Stimulated activated CD8-positive, alpha-beta memory T cell treated with anti-CD3 and anti-CD28 coated beads, Interleukin-12 subunit alpha, Interleukin-12 subunit beta, amount 100 ng/mL, for 24 hours (primary cell): ENCODE measurements around the gene KIF2C.
"Not testable (repeated sequence)": the region's sequence is repeated elsewhere in the genome, so short reads cannot be mapped to it uniquely, and the experiment has no call there.

Source experiments
- DNase-seq: peaks from one replicate; pipeline ENCODE4 v3.0.0-alpha.2; 2020; ENCODE audit errors: extremely low read depth

KIF2C gene

GRCh38 chr1:44739307-44740178, at the start of gene KIF2C:
Gene KIF2C, plus strand, starts transcription at chr1:44739837. Its CDS starts 96 bp downstream, at chr1:44739933.
- peak; percentile 93 for DNase-seq

GRCh38 chr1:44693159-44693558, 46.5 kb upstream of the KIF2C start:
- no peak for DNase-seq

GRCh38 chr1:44693900-44694299, 45.7 kb upstream of the KIF2C start:
- no peak for DNase-seq

- no peak for DNase-seq
Observed at GRCh38 chr1:44694863-44695478, 44.7 kb upstream of the KIF2C start.

GRCh38 chr1:44695671-44696070, 44.0 kb upstream of the KIF2C start:
- DNase-seq = no peak

- no peak for DNase-seq
Observed at GRCh38 chr1:44696101-44696500, 43.5 kb upstream of the KIF2C start.

- DNase-seq = no peak
Observed at GRCh38 chr1:44696789-44697345, 42.8 kb upstream of the KIF2C start.

GRCh38 chr1:44698138-44698537, 41.5 kb upstream of the KIF2C start:
- no peak for DNase-seq

GRCh38 chr1:44699375-44699774, 40.3 kb upstream of the KIF2C start:
- DNase-seq = not testable (repeated sequence)

- no peak for DNase-seq
Observed at GRCh38 chr1:44700573-44700972, 39.1 kb upstream of the KIF2C start.

- DNase-seq = no peak
Observed at GRCh38 chr1:44701141-44701573, 38.5 kb upstream of the KIF2C start.

GRCh38 chr1:44705470-44705869, 34.2 kb upstream of the KIF2C start:
- DNase-seq = no peak

- no peak for DNase-seq
Observed at GRCh38 chr1:44705938-44706337, 33.7 kb upstream of the KIF2C start.

GRCh38 chr1:44707112-44707881, 32.3 kb upstream of the KIF2C start:
- no peak for DNase-seq

GRCh38 chr1:44707959-44708831, 31.4 kb upstream of the KIF2C start:
- DNase-seq = no peak

GRCh38 chr1:44713321-44713781, 26.3 kb upstream of the KIF2C start:
- DNase-seq = no peak

- no peak for DNase-seq
Observed at GRCh38 chr1:44714532-44714931, 25.1 kb upstream of the KIF2C start.

- no peak for DNase-seq
Observed at GRCh38 chr1:44714944-44715571, 24.6 kb upstream of the KIF2C start.

- no peak for DNase-seq
Observed at GRCh38 chr1:44717156-44717555, 22.5 kb upstream of the KIF2C start.

GRCh38 chr1:44717653-44718052, 22.0 kb upstream of the KIF2C start:
- DNase-seq = no peak

- DNase-seq = no peak
Observed at GRCh38 chr1:44718091-44718490, 21.5 kb upstream of the KIF2C start.
